MG63 (cell line): Measurements from ENCODE around the gene TCEAL5. TPM values are rescaled to one million over a fixed set of nuclear protein-coding genes. Genes with fewer than 3 reads are reported as not detected.
"Not testable (repeated sequence)": the region's sequence is repeated elsewhere in the genome, so short reads cannot be mapped to it uniquely, and the experiment has no call there.

Experiments
- DNase-seq: peaks from one replicate; pipeline ENCODE4 v3.0.0-alpha.2; 2020
- H3K27me3 ChIP-seq: fragments of 250-450 bp; sonication (Bioruptor Pico); 2 replicates; pipeline ENCODE4 v1.5.1; 2020; ENCODE audit warnings: mild to moderate bottlenecking, moderate library complexity
- H3K36me3 ChIP-seq: fragments of 250-450 bp; sonication (Bioruptor Pico); 2 replicates; pipeline ENCODE4 v1.5.1; 2020; ENCODE audit warnings: mild to moderate bottlenecking, moderate library complexity
- H3K4me3 ChIP-seq: fragments of 250-450 bp; sonication (Bioruptor Pico); 2 replicates; pipeline ENCODE4 v1.5.1; 2020; ENCODE audit warnings: mild to moderate bottlenecking, moderate library complexity
- H3K9me3 ChIP-seq: fragments of 250-450 bp; sonication (Bioruptor Pico); 2 replicates; pipeline ENCODE4 v1.5.1; 2020; ENCODE audit warnings: mild to moderate bottlenecking, moderate library complexity
- total RNA-seq: library from RNA; depleted of rRNA; stranded (reverse); fragments of >200 nt; shearing (Covaris generic); gene quantifications from 2 replicates; pipeline ENCODE4 v1.2.3, GENCODE V29; 2014; ENCODE audit warnings: low replicate concordance; rRNA removed

Gene TCEAL5
- total RNA-seq, 1 experiment from 2014 or later: not detected

- H3K4me3 ChIP-seq: no peak overlapping the region
- no peaks in the 10 kb centered on the region for H3K27me3 ChIP-seq
- H3K36me3 ChIP-seq: peaks cover 5% of the 10 kb centered on the region; the same call in 1 of the 2 replicates
- H3K9me3 ChIP-seq: no peaks in the 10 kb centered on the region
- no peak for DNase-seq
Observed at GRCh38 chrX:103249805-103250204, 26.7 kb downstream of the TCEAL5 start.

DNA sequence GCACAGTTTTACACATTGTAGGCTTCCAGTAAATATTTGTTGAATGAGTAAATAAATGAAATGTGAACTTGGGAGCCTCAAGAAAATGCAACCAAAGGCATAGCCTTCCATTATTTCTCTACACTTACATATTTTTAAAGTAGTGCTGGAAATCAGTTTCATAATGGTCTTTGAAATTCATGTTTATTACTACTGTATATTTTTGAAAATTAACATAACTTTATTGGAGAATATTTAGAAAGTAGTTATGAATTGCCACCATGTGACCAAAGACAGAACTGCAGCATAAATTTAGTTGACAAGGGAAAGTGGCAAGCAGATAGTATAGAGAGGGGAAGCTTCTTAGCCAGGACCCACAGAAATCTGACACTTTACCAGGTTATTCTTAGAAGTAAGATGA, 28.0 kb downstream of the TCEAL5 start:
- no peaks in the 10 kb centered on the region for H3K27me3 ChIP-seq
- no peaks in the 10 kb centered on the region for H3K9me3 ChIP-seq
- H3K4me3 ChIP-seq: no peak overlapping the region
- DNase-seq: no peak
- H3K36me3 ChIP-seq: peaks cover 5% of the 10 kb centered on the region; the same call in 1 of the 2 replicates

GRCh38 chrX:103240155-103240554, 36.4 kb downstream of the TCEAL5 start:
- no peaks in the 10 kb centered on the region for H3K27me3 ChIP-seq
- H3K36me3 ChIP-seq: no peaks in the 10 kb centered on the region
- H3K9me3 ChIP-seq: no peaks in the 10 kb centered on the region
- no peak overlapping the region for H3K4me3 ChIP-seq
- DNase-seq: no peak

DNA sequence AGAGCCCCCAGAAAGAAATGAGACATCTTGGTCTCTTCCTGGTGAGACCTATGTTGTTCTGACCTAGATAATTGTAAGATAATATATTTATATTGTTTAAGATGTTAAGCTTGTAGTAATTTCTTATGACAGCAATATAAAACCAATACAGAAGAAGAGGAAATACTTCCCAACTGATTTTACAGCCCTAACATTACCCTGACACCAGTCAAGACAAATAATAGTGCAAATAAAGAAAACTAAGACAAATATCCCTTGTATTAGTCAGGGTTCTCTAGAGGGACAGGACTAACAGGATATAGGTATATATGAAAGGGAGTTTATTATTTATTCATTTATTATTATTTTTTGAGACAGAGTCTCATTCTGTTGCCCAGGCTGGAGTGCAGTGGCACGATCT, 40.3 kb downstream of the TCEAL5 start:
- Histone ChIP-seq H3K9me3 (no peaks in the 10 kb centered on the region), H3K4me3 (no peak overlapping the region), H3K27me3 (no peaks in the 10 kb centered on the region), H3K36me3 (no peaks in the 10 kb centered on the region)
- no peak for DNase-seq

- H3K36me3 ChIP-seq, H3K27me3 ChIP-seq, H3K9me3 ChIP-seq, H3K4me3 ChIP-seq, DNase-seq: not testable (repeated sequence)
Observed at GRCh38 chrX:103235608-103236007, 40.9 kb downstream of the TCEAL5 start.

- Histone ChIP-seq H3K36me3 (no peaks in the 10 kb centered on the region), H3K27me3 (no peaks in the 10 kb centered on the region), H3K9me3 (no peaks in the 10 kb centered on the region), H3K4me3 (no peak overlapping the region)
- no peak for DNase-seq
Observed at GRCh38 chrX:103234869-103235268, 41.7 kb downstream of the TCEAL5 start.

GRCh38 chrX:103233263-103233662, 43.3 kb downstream of the TCEAL5 start:
- Histone ChIP-seq H3K9me3 (no peaks in the 10 kb centered on the region), H3K4me3 (no peak overlapping the region), H3K27me3 (no peaks in the 10 kb centered on the region), H3K36me3 (no peaks in the 10 kb centered on the region)
- no peak for DNase-seq

DNA sequence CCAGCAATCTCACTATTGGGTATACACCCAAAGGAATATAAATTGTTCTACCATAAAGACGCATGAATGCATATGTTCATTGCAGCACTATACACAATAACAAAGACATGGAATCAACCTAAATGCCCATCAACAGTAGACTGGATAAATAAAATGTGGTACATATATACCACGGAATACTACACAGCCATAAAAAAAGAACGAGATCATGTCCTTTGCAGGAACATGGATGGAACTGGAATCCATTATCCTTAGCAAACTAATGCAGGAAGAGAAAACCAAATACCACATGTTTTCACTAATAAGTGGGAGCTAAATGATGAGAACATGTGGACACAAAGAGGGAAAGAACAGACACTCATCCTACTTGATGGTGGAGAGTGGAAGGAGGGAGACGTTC, 50.6 kb downstream of the TCEAL5 start:
- H3K4me3 ChIP-seq, H3K36me3 ChIP-seq, DNase-seq, H3K9me3 ChIP-seq, H3K27me3 ChIP-seq: not testable (repeated sequence)

Other genes starting within 250 kb of the TCEAL5 start
- 10.9 and 12.3 TPM in 2 replicates for gene BEX1, start 212.6 kb downstream of the TCEAL5 start, total RNA-seq
- gene NXF3, start 183.6 kb downstream of the TCEAL5 start, total RNA-seq: 0.63 TPM in 1 of 2 replicates, not detected in the other
- not detected in 2 replicates for gene BEX4, start 61.6 kb downstream of the TCEAL5 start, total RNA-seq
- 65.9 and 87.1 TPM in 2 replicates for gene TCEAL8, start 21.6 kb downstream of the TCEAL5 start, total RNA-seq
- gene BEX2, start 34.2 kb upstream of the TCEAL5 start, total RNA-seq: 0.57 TPM in 1 of 2 replicates, not detected in the other
- gene TCEAL7, start 53.5 kb upstream of the TCEAL5 start, total RNA-seq: not detected in 2 replicates
- gene TCEAL9, start 79.8 kb upstream of the TCEAL5 start, total RNA-seq: 44.1 and 97.3 TPM in 2 replicates
- 153 and 210 TPM in 2 replicates for gene BEX3, start 99.8 kb upstream of the TCEAL5 start, total RNA-seq
- not detected in 2 replicates for gene RAB40A, start 242.7 kb upstream of the TCEAL5 start, total RNA-seq